ENCODE measurements around the gene ARSB.

ARSB gene

GRCh38 chr5:79020861-79021561 is 35.9 kb upstream of the ARSB start:
- Histone ChIP-seq H3K4me1 (ENCODE audit: control insufficient read depth, insufficient read depth, low read length, poor library complexity, severe bottlenecking) (no peaks in the 10 kb centered on the region), H3K36me3 (ENCODE audit: control insufficient read depth, insufficient read depth, low read length) (no peaks in the 10 kb centered on the region), H3K9me3 (ENCODE audit: control insufficient read depth, low read length) (no peaks in the 10 kb centered on the region), H3K4me3 (ENCODE audit: extremely low read depth, insufficient read depth, low read length, poor library complexity, severe bottlenecking) (no peak overlapping the region), H3K27ac (ENCODE audit: low read depth, low read length, severe bottlenecking) (no peak overlapping the region)
- 17 to 26% methylated on average over 6 to 10 of the region's 14 CpGs for WGBS, 2 experiments (ENCODE audit: insufficient coverage in 2 of 2)

GRCh38 chr5:79014631-79015030 is 29.5 kb upstream of the ARSB start:
- Histone ChIP-seq H3K27ac (ENCODE audit: low read depth, low read length, severe bottlenecking) (no peak overlapping the region), H3K4me3 (ENCODE audit: extremely low read depth, insufficient read depth, low read length, poor library complexity, severe bottlenecking) (no peak overlapping the region), H3K36me3 (ENCODE audit: control insufficient read depth, insufficient read depth, low read length) (no peaks in the 10 kb centered on the region), H3K9me3 (ENCODE audit: control insufficient read depth, low read length) (no peaks in the 10 kb centered on the region), H3K4me1 (ENCODE audit: control insufficient read depth, insufficient read depth, low read length, poor library complexity, severe bottlenecking) (no peaks in the 10 kb centered on the region)
- 94% methylated on average over 2 of the region's 2 CpGs; no CpG with 5 or more reads in 1 of the 2 experiments for WGBS, 2 experiments (ENCODE audit: insufficient coverage in 2 of 2)

GRCh38 chr5:79011869-79012268 is 26.8 kb upstream of the ARSB start:
- Histone ChIP-seq H3K27ac (ENCODE audit: low read depth, low read length, severe bottlenecking) (no peak overlapping the region), H3K4me1 (ENCODE audit: control insufficient read depth, insufficient read depth, low read length, poor library complexity, severe bottlenecking) (no peaks in the 10 kb centered on the region), H3K36me3 (ENCODE audit: control insufficient read depth, insufficient read depth, low read length) (no peaks in the 10 kb centered on the region), H3K4me3 (ENCODE audit: extremely low read depth, insufficient read depth, low read length, poor library complexity, severe bottlenecking) (no peak overlapping the region), H3K9me3 (ENCODE audit: control insufficient read depth, low read length) (no peaks in the 10 kb centered on the region)

- H3K27ac ChIP-seq (ENCODE audit: low read depth, low read length, severe bottlenecking), result no peak overlapping the region
- H3K4me3 ChIP-seq (ENCODE audit: extremely low read depth, insufficient read depth, low read length, poor library complexity, severe bottlenecking), result no peak overlapping the region
- H3K9me3 ChIP-seq (ENCODE audit: control insufficient read depth, low read length), result no peaks in the 10 kb centered on the region
- H3K4me1 ChIP-seq (ENCODE audit: control insufficient read depth, insufficient read depth, low read length, poor library complexity, severe bottlenecking), result no peaks in the 10 kb centered on the region
- no peaks in the 10 kb centered on the region for H3K36me3 ChIP-seq (ENCODE audit: control insufficient read depth, insufficient read depth, low read length)
- WGBS, 2 experiments (ENCODE audit: insufficient coverage in 2 of 2), result 86% methylated on average over 1 of the region's 1 CpG; no CpG with 5 or more reads in 1 of the 2 experiments
Measured at GRCh38 chr5:79011219-79011836, 26.2 kb upstream of the ARSB start.

- no CpG with 5 or more reads among the region's 3 CpGs for WGBS, 2 experiments (ENCODE audit: insufficient coverage in 2 of 2)
- Histone ChIP-seq H3K27ac (ENCODE audit: low read depth, low read length, severe bottlenecking) (no peak overlapping the region), H3K9me3 (ENCODE audit: control insufficient read depth, low read length) (no peaks in the 10 kb centered on the region), H3K4me1 (ENCODE audit: control insufficient read depth, insufficient read depth, low read length, poor library complexity, severe bottlenecking) (no peaks in the 10 kb centered on the region), H3K4me3 (ENCODE audit: extremely low read depth, insufficient read depth, low read length, poor library complexity, severe bottlenecking) (no peak overlapping the region), H3K36me3 (ENCODE audit: control insufficient read depth, insufficient read depth, low read length) (no peaks in the 10 kb centered on the region)
Measured at GRCh38 chr5:79008362-79008761, 23.3 kb upstream of the ARSB start.

GRCh38 chr5:79007872-79008271 is 22.8 kb upstream of the ARSB start:
- no peaks in the 10 kb centered on the region for H3K9me3 ChIP-seq (ENCODE audit: control insufficient read depth, low read length)
- H3K4me1 ChIP-seq (ENCODE audit: control insufficient read depth, insufficient read depth, low read length, poor library complexity, severe bottlenecking), result no peaks in the 10 kb centered on the region
- H3K27ac ChIP-seq (ENCODE audit: low read depth, low read length, severe bottlenecking), result no peak overlapping the region
- no peaks in the 10 kb centered on the region for H3K36me3 ChIP-seq (ENCODE audit: control insufficient read depth, insufficient read depth, low read length)
- WGBS, 2 experiments (ENCODE audit: insufficient coverage in 2 of 2), result 100% methylated on average over 1 of the region's 3 CpGs; no CpG with 5 or more reads in 1 of the 2 experiments
- H3K4me3 ChIP-seq (ENCODE audit: extremely low read depth, insufficient read depth, low read length, poor library complexity, severe bottlenecking), result no peak overlapping the region

GRCh38 chr5:79005936-79006631 is 21.0 kb upstream of the ARSB start:
- Histone ChIP-seq H3K36me3 (ENCODE audit: control insufficient read depth, insufficient read depth, low read length) (no peaks in the 10 kb centered on the region), H3K27ac (ENCODE audit: low read depth, low read length, severe bottlenecking) (no peak overlapping the region), H3K4me3 (ENCODE audit: extremely low read depth, insufficient read depth, low read length, poor library complexity, severe bottlenecking) (no peak overlapping the region), H3K4me1 (ENCODE audit: control insufficient read depth, insufficient read depth, low read length, poor library complexity, severe bottlenecking) (no peaks in the 10 kb centered on the region), H3K9me3 (ENCODE audit: control insufficient read depth, low read length) (no peaks in the 10 kb centered on the region)
- 93 to 100% methylated on average over 2 of the region's 6 CpGs for WGBS, 2 experiments (ENCODE audit: insufficient coverage in 2 of 2)

- WGBS, 2 experiments (ENCODE audit: insufficient coverage in 2 of 2), result 72 to 75% methylated on average over 2 to 3 of the region's 4 CpGs
Measured at GRCh38 chr5:79005151-79005550, 20.0 kb upstream of the ARSB start.

GRCh38 chr5:79002374-79002773 is 17.3 kb upstream of the ARSB start:
- WGBS, 2 experiments (ENCODE audit: insufficient coverage in 2 of 2), result no CpG with 5 or more reads among the region's 1 CpG
- H3K4me3 ChIP-seq (ENCODE audit: extremely low read depth, insufficient read depth, low read length, poor library complexity, severe bottlenecking), result no peak overlapping the region
- H3K27ac ChIP-seq (ENCODE audit: low read depth, low read length, severe bottlenecking), result no peak overlapping the region
- no peaks in the 10 kb centered on the region for H3K4me1 ChIP-seq (ENCODE audit: control insufficient read depth, insufficient read depth, low read length, poor library complexity, severe bottlenecking)
- H3K36me3 ChIP-seq (ENCODE audit: control insufficient read depth, insufficient read depth, low read length), result no peaks in the 10 kb centered on the region
- no peaks in the 10 kb centered on the region for H3K9me3 ChIP-seq (ENCODE audit: control insufficient read depth, low read length)

More at GRCh38 chr5:79005151-79005550, 20.0 kb upstream of the ARSB start:
- no peaks in the 10 kb centered on the region for H3K4me1 ChIP-seq (ENCODE audit: control insufficient read depth, insufficient read depth, low read length, poor library complexity, severe bottlenecking)
- H3K4me3 ChIP-seq (ENCODE audit: extremely low read depth, insufficient read depth, low read length, poor library complexity, severe bottlenecking), result no peak overlapping the region
- H3K36me3 ChIP-seq (ENCODE audit: control insufficient read depth, insufficient read depth, low read length), result no peaks in the 10 kb centered on the region
- no peaks in the 10 kb centered on the region for H3K9me3 ChIP-seq (ENCODE audit: control insufficient read depth, low read length)
- no peak overlapping the region for H3K27ac ChIP-seq (ENCODE audit: low read depth, low read length, severe bottlenecking)

GRCh38 chr5:79001471-79001870 is 16.4 kb upstream of the ARSB start:
- H3K27ac ChIP-seq (ENCODE audit: low read depth, low read length, severe bottlenecking), result no peak overlapping the region
- no peaks in the 10 kb centered on the region for H3K9me3 ChIP-seq (ENCODE audit: control insufficient read depth, low read length)
- no peak overlapping the region for H3K4me3 ChIP-seq (ENCODE audit: extremely low read depth, insufficient read depth, low read length, poor library complexity, severe bottlenecking)
- H3K36me3 ChIP-seq (ENCODE audit: control insufficient read depth, insufficient read depth, low read length), result no peaks in the 10 kb centered on the region
- no peaks in the 10 kb centered on the region for H3K4me1 ChIP-seq (ENCODE audit: control insufficient read depth, insufficient read depth, low read length, poor library complexity, severe bottlenecking)

GRCh38 chr5:78997090-78997489 is 12.0 kb upstream of the ARSB start:
- no peak overlapping the region for H3K27ac ChIP-seq (ENCODE audit: low read depth, low read length, severe bottlenecking)
- 100% methylated on average over 2 of the region's 2 CpGs; no CpG with 5 or more reads in 1 of the 2 experiments for WGBS, 2 experiments (ENCODE audit: insufficient coverage in 2 of 2)
- H3K4me1 ChIP-seq (ENCODE audit: control insufficient read depth, insufficient read depth, low read length, poor library complexity, severe bottlenecking), result no peaks in the 10 kb centered on the region

More at GRCh38 chr5:78997090-78997489, 12.0 kb upstream of the ARSB start:
- Histone ChIP-seq H3K9me3 (ENCODE audit: control insufficient read depth, low read length) (peaks cover 4% of the 10 kb centered on the region), H3K36me3 (ENCODE audit: control insufficient read depth, insufficient read depth, low read length) (no peaks in the 10 kb centered on the region), H3K4me3 (ENCODE audit: extremely low read depth, insufficient read depth, low read length, poor library complexity, severe bottlenecking) (no peak overlapping the region)

Measured in mesodermal cell (in vitro differentiated cells).